ENCODE data around the gene KCNJ18. TPM values are rescaled to one million over a fixed set of nuclear protein-coding genes. Genes with fewer than 3 reads are reported as not detected.
"Not testable (repeated sequence)": the region's sequence is repeated elsewhere in the genome, so short reads cannot be mapped to it uniquely, and the experiment has no call there.

KCNJ18 gene
- total RNA-seq, 1 donor: not detected

DNA sequence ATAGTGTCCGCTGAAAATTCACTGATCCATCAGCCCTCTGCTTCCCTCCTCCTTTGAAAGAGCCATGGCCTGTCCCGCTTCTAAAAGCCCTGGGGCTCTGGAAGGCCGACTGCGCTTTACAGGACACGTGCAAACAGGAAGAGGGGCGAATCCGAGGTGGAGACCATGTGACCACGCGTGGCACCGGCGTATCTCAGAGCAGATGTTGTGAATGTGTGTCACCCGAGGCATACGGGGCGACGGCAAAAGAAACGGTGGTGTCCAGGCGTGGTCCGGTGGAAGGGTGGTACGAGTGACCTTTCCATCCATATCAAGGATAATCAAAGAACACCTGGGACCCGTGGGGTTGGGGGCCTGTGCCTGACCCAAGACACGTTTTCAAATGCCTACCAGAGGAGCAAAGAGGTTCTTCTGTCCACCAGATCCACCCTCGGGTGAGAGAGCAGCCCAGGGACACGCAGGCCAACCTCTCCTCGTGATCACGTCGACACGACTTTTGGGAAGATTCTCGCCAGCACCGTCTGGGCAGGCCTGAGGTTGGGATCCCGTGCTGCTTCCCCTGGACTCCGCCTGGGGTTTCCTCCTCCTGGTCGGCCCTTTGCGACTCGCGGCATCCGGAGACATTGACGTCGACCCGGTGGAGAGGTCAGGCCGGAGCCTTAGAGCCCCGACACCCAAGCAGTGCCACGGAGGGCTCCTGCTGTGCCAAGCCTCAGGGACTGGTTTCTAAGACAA lies 7.1 kb upstream of the KCNJ18 start:
- not testable (repeated sequence) for DNase-seq (ENCODE audit: low read depth); H3K4me3 ChIP-seq (ENCODE audit: low read depth, low read length)

DNA sequence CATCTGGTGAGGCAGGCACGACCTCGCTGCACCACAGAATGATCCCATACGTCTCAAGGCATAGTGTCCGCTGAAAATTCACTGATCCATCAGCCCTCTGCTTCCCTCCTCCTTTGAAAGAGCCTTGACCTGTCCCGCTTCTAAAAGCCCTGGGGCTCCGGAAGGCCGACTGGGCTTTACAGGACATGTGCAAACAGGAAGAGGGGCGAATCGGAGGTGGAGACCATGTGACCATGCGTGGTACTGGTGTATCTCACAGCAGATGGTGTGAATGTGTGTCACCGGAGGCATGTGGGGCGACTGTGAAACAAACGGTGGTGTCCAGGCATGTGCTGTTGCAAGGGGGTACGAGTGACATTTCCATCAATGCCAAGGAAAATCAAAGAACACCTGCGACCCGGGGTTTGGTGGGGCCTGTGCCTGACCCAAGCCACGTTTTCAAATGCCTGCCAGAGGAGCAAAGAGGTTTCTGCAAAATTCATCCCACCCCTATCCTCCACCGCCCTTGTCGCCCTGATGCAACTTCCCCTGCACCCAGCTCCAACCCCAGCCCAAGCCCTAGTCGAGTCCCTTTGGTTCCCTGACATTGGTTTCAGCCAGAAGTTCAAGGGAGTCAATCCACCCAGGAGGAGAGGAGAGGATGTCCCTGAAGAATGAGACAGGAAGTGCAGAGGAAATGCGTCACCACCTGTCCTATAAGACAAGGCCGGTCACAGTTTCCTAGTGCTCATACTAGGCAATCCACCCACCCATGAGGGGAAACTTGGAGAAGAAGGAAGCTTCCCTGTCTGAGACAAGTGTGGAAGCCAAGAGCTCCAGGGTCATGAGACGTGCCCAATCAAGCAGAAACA lies 5.9 kb upstream of the KCNJ18 start:
- no peak overlapping the region for H3K4me3 ChIP-seq (ENCODE audit: low read depth, low read length)
- no peak for TF ChIP-seq CTCF (IDR thresholded peaks at IDR 0.05; ENCODE audit: insufficient read depth, low read depth, low read length)
- DNase-seq (ENCODE audit: low read depth): no peak

- H3K4me3 ChIP-seq (ENCODE audit: low read depth, low read length): no peak overlapping the region
- DNase-seq (ENCODE audit: low read depth): no peak
- TF ChIP-seq CTCF (IDR thresholded peaks at IDR 0.05; ENCODE audit: insufficient read depth, low read depth, low read length): no peak
Observed at GRCh38 chr17:21687136-21687953, 5.0 kb upstream of the KCNJ18 start.

- TF ChIP-seq CTCF (IDR thresholded peaks at IDR 0.05; ENCODE audit: insufficient read depth, low read depth, low read length): no peak
- no peak overlapping the region for H3K4me3 ChIP-seq (ENCODE audit: low read depth, low read length)
Observed at GRCh38 chr17:21688293-21688949, 3.9 kb upstream of the KCNJ18 start.

DNA sequence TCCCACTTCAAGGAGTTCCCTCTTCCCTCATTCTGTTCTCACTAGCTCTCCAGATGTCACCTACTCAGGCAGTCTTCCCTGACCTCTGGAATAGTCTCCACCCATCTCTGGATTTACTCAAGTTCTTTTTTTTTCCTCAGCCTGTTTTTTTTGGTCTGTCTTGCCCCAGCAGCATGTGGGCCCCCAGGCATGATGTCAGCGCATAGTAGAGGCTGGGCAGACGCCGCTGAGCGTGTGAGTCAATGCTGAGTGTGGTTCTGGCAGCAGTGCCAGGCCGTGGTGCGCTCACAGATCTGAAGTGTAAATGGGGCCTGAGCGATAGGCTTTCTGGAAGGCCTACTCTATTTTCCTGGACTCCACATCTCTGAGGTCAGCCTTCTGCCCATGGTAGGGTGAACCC lies 2.7 kb upstream of the KCNJ18 start:
- no peak overlapping the region for H3K4me3 ChIP-seq (ENCODE audit: low read depth, low read length)
- peak; percentile 89 for DNase-seq (ENCODE audit: low read depth)
- TF ChIP-seq CTCF (IDR thresholded peaks at IDR 0.05; ENCODE audit: insufficient read depth, low read depth, low read length): no peak

More at GRCh38 chr17:21688293-21688949, 3.9 kb upstream of the KCNJ18 start:
- DNase-seq (ENCODE audit: low read depth): no peak

- DNase-seq (ENCODE audit: low read depth); H3K4me3 ChIP-seq (ENCODE audit: low read depth, low read length): not testable (repeated sequence)
Observed at GRCh38 chr17:21690811-21691210, 1.5 kb upstream of the KCNJ18 start.

- DNase-seq (ENCODE audit: low read depth); H3K4me3 ChIP-seq (ENCODE audit: low read depth, low read length): not testable (repeated sequence)
Observed at GRCh38 chr17:21691481-21691880, 842 bp upstream of the KCNJ18 start.

DNA sequence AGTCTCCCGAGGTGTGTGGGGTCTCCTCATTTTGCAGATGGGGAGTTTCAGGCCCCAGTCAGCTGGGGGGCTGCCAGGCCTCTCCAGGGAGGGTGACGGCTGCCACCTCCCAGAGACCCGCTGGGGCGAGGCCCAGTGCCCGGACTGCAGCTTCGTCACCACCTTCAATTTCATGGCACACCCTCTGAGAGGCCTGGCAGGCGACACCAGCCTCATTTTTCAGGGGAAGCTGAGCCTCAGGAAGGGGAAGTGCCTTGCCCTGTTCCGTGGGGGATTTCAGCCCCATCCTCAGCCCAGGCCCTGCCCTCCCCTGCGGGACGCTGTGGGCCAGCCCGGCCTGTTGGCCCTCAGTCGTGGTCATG lies 362 bp downstream of the KCNJ18 start:
- not testable (repeated sequence) for H3K4me3 ChIP-seq (ENCODE audit: low read depth, low read length); DNase-seq (ENCODE audit: low read depth)

- H3K4me3 ChIP-seq (ENCODE audit: low read depth, low read length); DNase-seq (ENCODE audit: low read depth): not testable (repeated sequence)
Observed at GRCh38 chr17:21693391-21693796, 1.1 kb downstream of the KCNJ18 start.

- not testable (repeated sequence) for H3K4me3 ChIP-seq (ENCODE audit: low read depth, low read length); DNase-seq (ENCODE audit: low read depth)
Observed at GRCh38 chr17:21693937-21694336, 1.6 kb downstream of the KCNJ18 start.

GRCh38 chr17:21696227-21696626 lies 3.9 kb downstream of the KCNJ18 start:
- not testable (repeated sequence) for H3K4me3 ChIP-seq (ENCODE audit: low read depth, low read length); DNase-seq (ENCODE audit: low read depth)

GRCh38 chr17:21696842-21697507 lies 4.7 kb downstream of the KCNJ18 start:
- H3K4me3 ChIP-seq (ENCODE audit: low read depth, low read length); DNase-seq (ENCODE audit: low read depth): not testable (repeated sequence)
